Kidney epithelial cell (primary cell): Measurements from ENCODE around the gene PPP1R14C. TPM values are rescaled to one million over a fixed set of nuclear protein-coding genes. Genes with fewer than 3 reads are reported as not detected.

ENCODE experiments used
- DNase-seq: peaks from one replicate; pipeline ENCODE4 v3.0.0-alpha.2; 2010; ENCODE audit warnings: low read depth
- H3K27me3 ChIP-seq: 2 replicates; pipeline ENCODE4 v1.6.0; 2011; ENCODE audit warnings: low read length; ENCODE audit not compliant: control insufficient read depth, insufficient read depth
- H3K36me3 ChIP-seq: 2 replicates; pipeline ENCODE4 v1.5.1; 2011; ENCODE audit warnings: low read length; ENCODE audit not compliant: control insufficient read depth, insufficient read depth
- H3K4me3 ChIP-seq: 2 replicates; pipeline ENCODE4 v1.5.1; 2011; ENCODE audit warnings: low read depth, mild to moderate bottlenecking, control low read depth, low read length
- total RNA-seq: library from RNA; depleted of rRNA; stranded (reverse); fragments of >200 nt; gene quantifications from 2 replicates; pipeline ENCODE4 v1.2.3, GENCODE V29; 2015
- TF ChIP-seq, protein P1 (sequence below): IDR thresholded peaks from 2 replicates; pipeline ENCODE4 v1.5.1; 2011; ENCODE audit warnings: mild to moderate bottlenecking, moderate library complexity, low read length, control low read depth, inconsistent platforms; ENCODE audit not compliant: insufficient read depth, poor library complexity, severe bottlenecking

The PPP1R14C gene
- total RNA-seq, 1 donor from 2014 or later = 45.5 TPM

DNA sequence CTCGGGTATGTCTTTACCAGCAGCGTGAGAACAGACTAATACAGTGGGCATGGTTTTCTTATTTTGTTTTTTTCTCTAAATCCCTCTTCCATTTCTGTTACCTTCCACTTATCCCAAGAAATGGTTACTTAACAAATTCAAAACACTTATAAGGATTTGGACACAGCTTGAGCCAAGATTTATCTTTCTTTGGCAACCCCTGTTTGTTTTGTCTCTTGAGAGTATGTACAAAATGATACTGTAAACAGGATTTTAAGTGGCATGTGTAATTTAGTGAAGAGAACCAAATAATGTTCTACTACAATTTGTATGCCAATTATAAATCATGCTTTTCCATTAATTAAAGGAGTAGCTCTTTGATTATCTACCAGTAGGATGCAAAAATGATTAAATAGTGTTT lies 51.4 kb downstream of the PPP1R14C start:
- TF ChIP-seq, protein P1, sequence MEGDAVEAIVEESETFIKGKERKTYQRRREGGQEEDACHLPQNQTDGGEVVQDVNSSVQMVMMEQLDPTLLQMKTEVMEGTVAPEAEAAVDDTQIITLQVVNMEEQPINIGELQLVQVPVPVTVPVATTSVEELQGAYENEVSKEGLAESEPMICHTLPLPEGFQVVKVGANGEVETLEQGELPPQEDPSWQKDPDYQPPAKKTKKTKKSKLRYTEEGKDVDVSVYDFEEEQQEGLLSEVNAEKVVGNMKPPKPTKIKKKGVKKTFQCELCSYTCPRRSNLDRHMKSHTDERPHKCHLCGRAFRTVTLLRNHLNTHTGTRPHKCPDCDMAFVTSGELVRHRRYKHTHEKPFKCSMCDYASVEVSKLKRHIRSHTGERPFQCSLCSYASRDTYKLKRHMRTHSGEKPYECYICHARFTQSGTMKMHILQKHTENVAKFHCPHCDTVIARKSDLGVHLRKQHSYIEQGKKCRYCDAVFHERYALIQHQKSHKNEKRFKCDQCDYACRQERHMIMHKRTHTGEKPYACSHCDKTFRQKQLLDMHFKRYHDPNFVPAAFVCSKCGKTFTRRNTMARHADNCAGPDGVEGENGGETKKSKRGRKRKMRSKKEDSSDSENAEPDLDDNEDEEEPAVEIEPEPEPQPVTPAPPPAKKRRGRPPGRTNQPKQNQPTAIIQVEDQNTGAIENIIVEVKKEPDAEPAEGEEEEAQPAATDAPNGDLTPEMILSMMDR = no peak
- H3K36me3 ChIP-seq = no peaks in the 10 kb centered on the region
- no peak for DNase-seq
- no peak overlapping the region for H3K4me3 ChIP-seq
- no peaks in the 10 kb centered on the region for H3K27me3 ChIP-seq

DNA sequence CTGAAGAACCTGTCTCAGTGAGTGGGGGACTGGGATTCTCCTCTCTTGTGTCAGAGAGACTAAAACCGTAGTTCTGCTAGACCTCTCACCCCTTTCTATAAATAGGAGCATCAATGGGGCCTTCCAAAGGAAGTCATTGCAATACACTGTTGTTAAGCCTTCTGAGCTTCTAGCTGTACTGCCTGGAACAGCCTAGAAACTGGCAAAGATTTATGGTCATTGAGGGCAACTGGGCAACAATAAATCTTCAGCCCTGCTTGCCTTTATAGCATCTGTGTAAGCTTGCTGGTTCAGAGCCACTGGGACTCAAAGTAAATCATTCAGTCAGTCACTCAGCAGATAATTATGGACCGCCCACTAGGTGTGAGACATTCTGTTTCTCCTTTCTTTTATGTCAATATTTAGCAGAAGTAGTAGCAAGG lies 53.2 kb downstream of the PPP1R14C start:
- TF ChIP-seq, protein P1 = no peak
- no peak for DNase-seq
- no peak overlapping the region for H3K4me3 ChIP-seq
- no peaks in the 10 kb centered on the region for H3K27me3 ChIP-seq
- no peaks in the 10 kb centered on the region for H3K36me3 ChIP-seq

DNA sequence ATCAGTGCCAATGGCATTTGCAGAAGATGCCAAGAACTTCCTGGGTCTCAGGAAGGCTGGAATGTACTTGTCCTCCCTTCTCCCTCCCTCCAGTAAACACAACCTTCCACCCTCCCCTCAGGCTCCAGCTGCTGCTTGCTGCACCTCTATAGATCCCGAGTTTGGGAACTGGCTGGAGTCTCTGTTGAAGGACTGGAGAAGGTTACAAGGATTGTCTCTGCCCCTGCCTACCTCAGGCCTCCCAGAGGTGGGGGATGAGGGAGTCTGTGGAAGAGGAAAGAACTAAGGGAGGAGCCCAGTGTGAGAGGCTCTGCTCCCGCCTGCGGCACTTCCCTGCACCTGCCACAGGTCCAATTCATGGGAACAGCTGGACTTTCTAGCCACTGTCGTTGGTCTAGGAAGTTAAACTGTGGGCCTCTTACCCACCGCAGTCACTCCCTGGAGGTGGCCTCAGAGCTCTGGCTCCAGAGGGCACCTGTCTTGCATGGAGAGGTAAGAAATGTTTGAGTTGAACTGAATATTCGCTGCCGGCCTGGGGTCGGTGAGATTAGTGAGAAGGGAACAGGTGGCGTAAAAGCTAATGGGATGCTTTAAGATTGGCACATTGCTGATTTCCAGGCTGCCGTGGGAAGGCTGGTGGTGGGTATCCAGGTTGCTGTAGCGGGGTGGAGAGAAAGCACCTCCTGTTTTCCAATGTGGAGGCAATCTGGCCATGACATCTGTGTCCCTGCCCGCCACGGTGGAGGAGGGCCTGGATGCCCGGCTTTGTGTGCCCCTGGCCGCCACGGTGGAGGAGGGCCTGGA lies 54.3 kb downstream of the PPP1R14C start:
- TF ChIP-seq, protein P1 = no peak
- no peak for DNase-seq
- Histone ChIP-seq H3K4me3 (no peak overlapping the region), H3K27me3 (no peaks in the 10 kb centered on the region), H3K36me3 (no peaks in the 10 kb centered on the region)

DNA sequence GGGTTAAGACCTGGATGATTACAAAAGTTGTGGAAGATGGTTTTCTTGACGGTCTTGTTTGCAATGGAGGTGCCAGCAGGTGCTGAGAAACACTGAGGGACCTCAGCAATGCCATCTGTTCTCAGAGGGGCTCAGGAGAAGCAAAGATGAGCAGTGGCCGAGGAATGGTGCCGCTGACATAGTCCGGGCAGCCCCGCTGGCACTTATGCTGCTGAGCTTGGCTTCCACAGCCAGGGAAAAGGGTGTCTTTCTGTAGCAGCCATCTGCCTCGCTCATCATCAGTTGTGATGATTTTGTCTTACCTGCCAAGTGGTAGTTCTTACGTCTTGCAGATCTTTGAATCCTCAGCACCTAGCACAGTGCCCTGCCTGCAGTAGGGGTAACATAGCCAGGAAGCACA lies 55.7 kb downstream of the PPP1R14C start:
- Histone ChIP-seq H3K4me3 (no peak overlapping the region), H3K27me3 (no peaks in the 10 kb centered on the region), H3K36me3 (no peaks in the 10 kb centered on the region)
- TF ChIP-seq, protein P1 = no peak
- DNase-seq = no peak

DNA sequence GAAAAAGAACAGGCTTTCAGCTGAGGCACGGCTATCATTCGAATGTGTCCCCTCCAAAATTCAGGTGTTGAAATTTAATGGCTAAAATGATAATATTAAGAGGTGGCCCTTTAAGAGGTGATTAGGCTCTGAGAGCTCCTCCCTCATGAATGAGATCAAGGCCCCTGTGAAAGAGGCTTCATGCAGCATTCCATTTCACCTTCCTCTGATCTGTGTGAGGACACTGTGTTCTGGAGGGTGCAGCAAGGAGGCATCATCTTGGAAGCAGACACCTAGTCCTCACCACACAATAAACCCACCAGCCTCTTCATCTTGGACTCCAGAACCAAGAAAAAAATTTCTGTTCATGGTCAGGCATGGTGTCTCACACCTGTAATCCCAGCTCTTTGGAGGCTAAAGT lies 56.4 kb downstream of the PPP1R14C start:
- H3K27me3 ChIP-seq = no peaks in the 10 kb centered on the region
- TF ChIP-seq, protein P1 = no peak
- no peaks in the 10 kb centered on the region for H3K36me3 ChIP-seq
- H3K4me3 ChIP-seq = no peak overlapping the region
- DNase-seq = no peak
